Type B pancreatic cell (in vitro differentiated cells): ENCODE measurements around the gene HIVEP3. TPM values are rescaled to one million over a fixed set of nuclear protein-coding genes. Genes with fewer than 3 reads are reported as not detected.
A peak's percentile ranks its signal among the peaks of the same experiment; 100 is the strongest.

Experiments used
- DNase-seq: peaks from one replicate; pipeline ENCODE4 v3.0.0; 2021; ENCODE audit warnings: mixed read lengths; ENCODE audit not compliant: unreplicated experiment; ENCODE audit errors: extremely low spot score
- H3K27ac Mint-ChIP-seq: 2 replicates; pipeline ENCODE4 v1.8.0; 2021; ENCODE audit warnings: mild to moderate bottlenecking, mixed read lengths
- H3K27me3 Mint-ChIP-seq: 2 replicates; pipeline ENCODE4 v1.8.0; 2021; ENCODE audit warnings: mixed read lengths
- H3K36me3 Mint-ChIP-seq: 2 replicates; pipeline ENCODE4 v1.8.0; 2021; ENCODE audit warnings: mixed read lengths
- H3K4me1 Mint-ChIP-seq: one replicate; pipeline ENCODE4 v1.8.0; 2021; ENCODE audit warnings: mixed read lengths; ENCODE audit not compliant: unreplicated experiment
- H3K4me3 Mint-ChIP-seq: 2 replicates; pipeline ENCODE4 v1.8.0; 2021; ENCODE audit warnings: mild to moderate bottlenecking, mixed read lengths
- H3K9me3 Mint-ChIP-seq: 2 replicates; pipeline ENCODE4 v1.8.0; 2021; ENCODE audit warnings: mixed read lengths
- total RNA-seq: library from RNA; stranded (reverse); gene quantifications from 2 replicates; pipeline ENCODE4 v1.2.1, GENCODE V29; 2021; ENCODE audit warnings: low replicate concordance
- TF ChIP-seq, protein P1 (sequence below): fragments of 200-600 bp; sonication (generic); conservative IDR thresholded peaks from 2 replicates; pipeline ENCODE4 v1.5.0; 2021; ENCODE audit warnings: antibody characterized with exemption, mild to moderate bottlenecking

The HIVEP3 gene
- total RNA-seq, 1 donor from 2014 or later: 9.2 TPM

DNA sequence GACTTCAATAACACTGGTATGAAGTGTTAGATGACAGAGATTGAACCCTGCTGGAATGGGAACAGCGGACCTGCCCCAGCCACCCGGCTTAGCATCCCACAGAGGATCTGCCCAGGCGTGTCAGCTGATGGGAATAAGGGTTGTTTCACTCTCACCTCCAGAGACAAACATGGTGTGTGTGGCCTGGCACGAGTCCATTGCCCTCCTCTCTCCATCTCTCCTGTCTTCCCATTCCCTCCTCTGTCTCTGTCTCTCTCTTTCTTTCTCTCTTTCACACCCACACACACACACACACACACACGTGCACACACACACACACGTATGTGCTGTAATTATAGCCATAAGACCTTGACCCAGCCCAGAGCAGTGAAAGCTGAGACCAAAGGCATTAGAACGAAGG, 200.2 kb downstream of the HIVEP3 start:
- no peak for DNase-seq
- peaks cover 24% of the 10 kb centered on the region for H3K4me1 Mint-ChIP-seq
- H3K4me3 Mint-ChIP-seq: no peak overlapping the region
- no peaks in the 10 kb centered on the region for H3K9me3 Mint-ChIP-seq
- no peaks in the 10 kb centered on the region for H3K36me3 Mint-ChIP-seq
- TF ChIP-seq, protein P1, sequence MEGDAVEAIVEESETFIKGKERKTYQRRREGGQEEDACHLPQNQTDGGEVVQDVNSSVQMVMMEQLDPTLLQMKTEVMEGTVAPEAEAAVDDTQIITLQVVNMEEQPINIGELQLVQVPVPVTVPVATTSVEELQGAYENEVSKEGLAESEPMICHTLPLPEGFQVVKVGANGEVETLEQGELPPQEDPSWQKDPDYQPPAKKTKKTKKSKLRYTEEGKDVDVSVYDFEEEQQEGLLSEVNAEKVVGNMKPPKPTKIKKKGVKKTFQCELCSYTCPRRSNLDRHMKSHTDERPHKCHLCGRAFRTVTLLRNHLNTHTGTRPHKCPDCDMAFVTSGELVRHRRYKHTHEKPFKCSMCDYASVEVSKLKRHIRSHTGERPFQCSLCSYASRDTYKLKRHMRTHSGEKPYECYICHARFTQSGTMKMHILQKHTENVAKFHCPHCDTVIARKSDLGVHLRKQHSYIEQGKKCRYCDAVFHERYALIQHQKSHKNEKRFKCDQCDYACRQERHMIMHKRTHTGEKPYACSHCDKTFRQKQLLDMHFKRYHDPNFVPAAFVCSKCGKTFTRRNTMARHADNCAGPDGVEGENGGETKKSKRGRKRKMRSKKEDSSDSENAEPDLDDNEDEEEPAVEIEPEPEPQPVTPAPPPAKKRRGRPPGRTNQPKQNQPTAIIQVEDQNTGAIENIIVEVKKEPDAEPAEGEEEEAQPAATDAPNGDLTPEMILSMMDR: no peak
- H3K27me3 Mint-ChIP-seq: peaks cover 4% of the 10 kb centered on the region
- H3K27ac Mint-ChIP-seq: no peak overlapping the region

DNA sequence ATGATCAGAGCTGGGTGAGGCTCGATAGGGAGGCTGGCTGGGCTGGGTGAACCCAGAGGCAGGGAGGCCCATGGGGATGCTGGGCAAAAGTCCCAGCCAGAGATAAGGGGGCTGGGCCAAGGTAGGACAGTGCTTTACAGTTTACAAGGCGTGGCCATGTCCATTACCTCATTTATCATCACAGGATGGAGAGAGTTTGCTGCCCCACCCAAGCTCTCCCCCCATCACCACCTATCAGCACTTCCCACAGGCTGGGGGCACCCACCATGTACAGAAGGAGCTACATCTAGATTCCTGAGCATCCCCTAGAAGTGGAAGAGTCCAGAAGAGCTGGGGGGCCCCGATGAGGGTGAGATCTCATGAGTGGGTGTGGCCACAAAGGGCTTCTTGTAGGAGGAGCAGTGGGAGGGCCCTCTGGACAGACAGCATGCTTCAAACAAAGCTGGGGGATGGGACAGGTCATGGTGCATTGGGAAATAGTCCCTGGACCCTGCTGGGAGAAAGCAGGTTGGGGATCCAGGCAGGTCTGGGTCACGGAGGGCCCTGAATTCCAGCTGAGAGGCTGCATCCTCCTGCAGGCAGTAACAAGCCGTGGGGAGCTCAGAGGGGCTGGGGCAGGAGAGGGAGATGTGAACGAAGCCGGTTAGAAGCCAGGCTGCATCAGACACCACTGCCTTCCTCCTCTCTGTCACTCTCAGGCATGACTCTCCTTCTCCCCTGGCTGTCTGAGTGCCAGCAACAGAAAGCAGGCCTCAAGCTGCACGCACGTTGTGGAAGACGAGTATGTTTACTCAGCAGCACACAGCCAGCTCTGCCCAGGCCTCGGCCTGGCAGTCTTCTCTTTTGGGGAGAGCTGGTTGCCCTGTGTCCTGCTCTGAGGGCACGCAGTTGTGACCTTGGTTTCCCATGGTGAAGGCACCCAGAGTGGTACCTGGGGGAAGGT, 202.3 kb downstream of the HIVEP3 start:
- Mint-ChIP-seq H3K9me3 (no peaks in the 10 kb centered on the region), H3K27ac (no peak overlapping the region), H3K27me3 (no peaks in the 10 kb centered on the region), H3K4me3 (no peak overlapping the region), H3K36me3 (no peaks in the 10 kb centered on the region), H3K4me1 (peaks cover 29% of the 10 kb centered on the region)
- TF ChIP-seq, protein P1: no peak
- DNase-seq: no peak

DNA sequence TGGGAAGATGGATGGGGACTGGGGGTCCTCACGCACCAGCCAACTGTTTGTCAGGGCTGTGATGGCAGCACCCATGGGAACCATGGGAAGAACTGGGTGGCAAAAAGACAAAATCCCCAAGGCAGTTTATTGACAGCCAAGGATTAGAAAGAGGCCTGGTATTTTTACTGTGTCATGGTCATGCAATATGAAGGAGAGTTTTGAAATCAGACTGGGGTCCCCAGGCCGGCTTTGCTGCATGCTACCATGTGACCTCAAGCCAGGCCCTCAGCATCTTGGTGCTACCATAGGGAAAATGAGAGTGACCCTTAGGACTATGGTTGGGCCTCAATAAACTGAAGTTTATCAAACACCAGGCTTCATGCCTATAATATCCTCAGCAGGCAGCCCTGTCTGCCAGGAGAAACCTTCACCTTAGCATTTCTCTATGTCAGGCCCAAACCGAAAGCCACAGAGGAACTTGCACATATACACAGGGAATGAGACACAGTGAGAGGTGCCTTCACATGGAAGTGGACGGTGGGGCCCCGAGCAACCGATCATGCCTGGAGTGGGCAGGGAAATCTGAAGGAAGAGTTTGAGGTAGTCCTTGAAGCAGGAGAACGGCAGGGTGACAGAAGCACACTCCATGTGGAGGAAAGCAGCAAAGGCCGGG, 203.2 kb downstream of the HIVEP3 start:
- H3K4me1 Mint-ChIP-seq: peaks cover 29% of the 10 kb centered on the region
- H3K27ac Mint-ChIP-seq: no peak overlapping the region
- DNase-seq: no peak
- H3K27me3 Mint-ChIP-seq: peaks cover 1% of the 10 kb centered on the region
- TF ChIP-seq, protein P1: no peak
- H3K36me3 Mint-ChIP-seq: no peaks in the 10 kb centered on the region
- H3K9me3 Mint-ChIP-seq: no peaks in the 10 kb centered on the region
- no peak overlapping the region for H3K4me3 Mint-ChIP-seq

DNA sequence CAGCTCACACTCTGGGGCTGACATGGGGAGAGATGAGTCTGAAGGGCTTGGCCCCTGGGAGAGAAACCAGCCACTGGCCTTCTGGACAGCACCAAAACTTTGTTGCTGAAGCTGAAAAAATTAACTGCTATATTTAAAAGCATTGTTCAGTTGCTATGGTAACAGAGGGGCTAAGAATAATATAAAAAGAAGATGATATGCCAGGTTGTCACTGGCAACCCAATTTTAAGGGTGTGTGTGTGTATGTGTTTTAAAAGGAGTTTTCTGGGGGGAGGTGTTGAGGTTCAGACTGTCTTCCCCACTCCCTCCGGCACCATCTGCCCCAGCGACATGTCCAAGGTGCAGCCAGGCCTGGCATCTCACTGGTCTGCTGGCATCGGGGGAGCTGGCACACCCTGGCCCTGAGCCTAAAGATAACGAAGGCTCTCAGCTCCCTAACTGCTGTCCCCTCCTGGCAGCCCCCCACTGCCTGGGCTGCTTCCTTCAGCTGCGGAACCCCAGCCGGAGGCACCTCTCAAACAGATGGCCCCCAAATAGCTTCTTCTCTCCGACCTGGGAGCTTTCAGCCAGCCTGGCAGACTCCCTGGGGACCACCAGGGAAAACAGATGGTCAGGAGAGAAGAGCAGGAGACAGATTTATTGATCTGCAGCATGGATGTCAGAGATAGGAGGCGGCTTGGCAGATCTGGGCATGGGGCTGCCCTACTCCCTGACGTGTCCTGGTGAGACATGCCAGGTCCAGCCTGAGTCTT, 203.9 kb downstream of the HIVEP3 start:
- H3K27me3 Mint-ChIP-seq: peaks cover 4% of the 10 kb centered on the region
- no peaks in the 10 kb centered on the region for H3K36me3 Mint-ChIP-seq
- H3K4me1 Mint-ChIP-seq: peaks cover 29% of the 10 kb centered on the region
- no peak overlapping the region for H3K27ac Mint-ChIP-seq
- no peak overlapping the region for H3K4me3 Mint-ChIP-seq
- no peak for DNase-seq
- TF ChIP-seq, protein P1: no peak
- H3K9me3 Mint-ChIP-seq: no peaks in the 10 kb centered on the region

DNA sequence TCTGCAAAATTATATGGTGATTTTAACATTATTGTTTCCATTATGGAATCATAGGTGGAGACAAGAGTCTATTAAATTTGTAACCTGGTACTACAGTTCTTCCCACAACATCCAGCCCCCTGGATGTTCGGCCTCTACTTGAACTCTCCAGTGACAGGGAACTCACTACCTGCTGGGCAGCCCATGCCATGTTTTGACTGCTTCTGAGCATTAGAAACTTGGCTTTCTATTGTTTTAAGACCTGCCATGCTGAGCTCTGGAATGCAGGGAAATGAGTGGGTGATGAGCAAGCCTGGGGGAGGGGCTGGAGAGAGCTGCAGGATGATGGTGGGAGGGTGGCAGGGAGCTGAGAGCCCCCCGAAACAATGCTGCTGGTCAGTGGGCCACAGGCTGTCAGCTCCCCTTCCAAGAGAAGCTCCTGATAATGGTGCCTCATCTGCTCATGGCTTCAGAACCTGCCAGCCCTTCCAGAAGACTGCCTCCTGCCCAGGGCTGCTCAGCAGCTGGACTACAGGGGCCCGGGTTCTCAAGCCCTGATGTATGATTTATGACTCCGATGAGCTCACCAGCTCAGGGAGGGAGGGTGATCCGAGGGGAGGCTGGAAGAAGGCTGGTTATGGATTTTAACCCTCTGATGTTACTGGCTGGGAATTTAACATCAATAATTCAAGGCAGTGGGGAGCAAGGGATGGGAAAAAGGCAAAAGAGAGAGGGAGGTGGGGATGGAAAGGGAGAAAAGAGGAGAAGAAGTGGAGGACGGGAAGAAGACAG, 205.0 kb downstream of the HIVEP3 start:
- DNase-seq: no peak
- Mint-ChIP-seq H3K4me1 (peaks cover 25% of the 10 kb centered on the region), H3K27me3 (peaks cover 4% of the 10 kb centered on the region), H3K9me3 (no peaks in the 10 kb centered on the region), H3K4me3 (no peak overlapping the region), H3K36me3 (no peaks in the 10 kb centered on the region), H3K27ac (peak overlapping the region; percentile 10)
- TF ChIP-seq, protein P1: no peak
